HCEC 1CT (cell line): ENCODE measurements around the gene NEDD4.
A peak's percentile ranks its signal among the peaks of the same experiment; 100 is the strongest.
"Not testable (repeated sequence)": the region's sequence is repeated elsewhere in the genome, so short reads cannot be mapped to it uniquely, and the experiment has no call there.

Experiments used
- DNase-seq: peaks from one replicate; pipeline ENCODE4 v3.0.0-alpha.2; 2017

Gene NEDD4

DNA sequence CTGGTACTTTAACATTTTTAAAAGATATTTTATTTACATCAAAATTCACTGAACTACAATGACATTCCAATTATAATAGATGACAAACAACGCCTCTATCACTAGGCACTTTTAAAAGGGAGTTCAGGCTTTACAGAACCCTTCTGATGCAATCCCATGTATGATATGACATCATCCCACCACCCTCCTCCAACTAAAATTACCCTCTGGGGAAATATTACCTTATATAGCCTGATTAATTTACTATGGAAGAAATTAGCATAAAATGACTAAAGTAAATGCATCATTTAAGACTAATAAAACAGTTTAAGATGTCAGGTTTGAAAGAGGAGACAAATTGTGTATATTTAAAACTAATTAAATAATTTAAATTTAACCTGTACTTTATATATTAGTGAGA lies 10.4 kb upstream of the NEDD4 start:
- not testable (repeated sequence) for DNase-seq

DNA sequence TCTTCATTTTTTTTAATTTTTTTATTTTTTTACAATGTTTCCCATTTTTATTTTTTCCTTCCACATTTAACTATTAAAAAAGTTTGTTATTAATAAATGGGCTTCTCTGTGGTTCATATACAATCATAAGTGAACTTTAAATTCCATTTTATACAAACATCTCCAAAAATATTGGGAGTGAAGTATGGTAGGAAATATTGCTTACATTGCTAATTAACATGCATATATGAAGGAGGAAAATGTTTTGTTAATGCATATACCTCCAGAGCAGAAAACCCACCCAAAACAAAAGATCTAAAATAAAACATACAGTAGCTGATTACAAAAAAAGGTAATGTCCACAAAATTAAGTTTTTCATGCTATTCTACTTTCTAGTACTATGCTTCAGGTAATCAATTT lies 9.9 kb upstream of the NEDD4 start:
- DNase-seq: not testable (repeated sequence)

DNA sequence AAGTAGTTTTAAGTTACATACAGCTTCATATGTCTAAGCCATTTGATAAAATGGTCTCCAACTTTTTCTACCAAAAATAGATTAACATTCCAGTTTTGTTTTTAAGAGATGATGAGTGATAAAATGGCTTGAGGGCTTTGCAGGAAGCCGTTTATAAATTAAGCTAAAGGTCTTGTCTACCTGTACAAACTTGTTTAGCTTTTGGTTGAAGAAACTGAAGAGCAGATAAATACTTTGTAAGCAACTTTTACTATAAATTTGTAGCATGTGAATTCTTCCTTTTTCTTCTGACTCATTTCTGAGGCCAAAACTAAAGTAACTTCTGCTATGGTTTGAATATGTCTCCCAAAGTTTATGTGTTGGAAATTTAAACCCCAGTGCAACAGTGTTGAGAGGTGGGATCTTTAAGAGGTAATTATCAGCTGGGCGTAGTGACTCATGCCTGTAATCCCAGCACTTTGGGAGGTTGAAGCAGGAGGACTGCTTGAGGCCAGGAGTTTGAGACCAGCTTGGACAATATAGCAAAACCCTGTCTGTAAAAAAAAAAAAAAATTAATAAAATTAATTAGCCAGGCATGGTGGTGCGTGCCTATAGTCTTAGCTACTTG lies 8.2 kb upstream of the NEDD4 start:
- no peak for DNase-seq

DNA sequence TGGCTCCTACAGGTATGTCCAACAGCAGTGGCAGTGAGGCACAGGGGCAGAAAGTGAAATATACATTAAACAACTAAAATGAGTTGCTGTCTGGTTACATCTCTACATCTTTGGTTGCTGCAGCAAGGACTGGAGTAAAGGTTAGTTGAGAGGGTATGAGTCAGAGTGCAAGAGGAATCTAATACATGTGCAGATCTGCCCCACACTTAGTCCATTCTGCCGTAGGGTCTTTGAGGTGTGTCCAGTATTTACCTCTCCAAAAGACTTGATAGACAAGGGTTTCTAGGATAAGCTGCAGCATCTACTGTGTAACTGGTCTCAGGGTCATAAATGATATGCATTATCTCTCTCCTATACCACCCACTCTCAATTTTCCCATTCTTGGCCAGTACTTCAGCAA lies 6.2 kb upstream of the NEDD4 start:
- no peak for DNase-seq

DNA sequence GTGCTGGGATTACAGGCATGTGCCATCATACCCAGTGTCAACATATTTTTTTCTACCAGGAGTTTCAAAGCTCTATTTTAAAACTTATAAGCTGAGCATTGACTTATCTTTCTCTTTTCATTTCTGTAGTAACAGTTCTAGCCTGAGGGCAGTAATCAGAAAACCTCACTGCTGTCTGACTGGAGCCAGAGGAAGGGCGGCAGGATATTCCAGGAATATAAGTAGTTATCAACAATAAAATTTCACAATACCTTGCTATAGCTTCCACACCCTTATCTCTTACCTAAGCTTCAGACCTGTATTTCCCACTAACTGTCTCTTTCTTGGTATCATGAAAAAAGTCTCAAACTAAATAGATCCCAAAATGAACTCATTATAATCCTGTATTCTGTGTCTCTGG lies 5.1 kb upstream of the NEDD4 start:
- no peak for DNase-seq

DNA sequence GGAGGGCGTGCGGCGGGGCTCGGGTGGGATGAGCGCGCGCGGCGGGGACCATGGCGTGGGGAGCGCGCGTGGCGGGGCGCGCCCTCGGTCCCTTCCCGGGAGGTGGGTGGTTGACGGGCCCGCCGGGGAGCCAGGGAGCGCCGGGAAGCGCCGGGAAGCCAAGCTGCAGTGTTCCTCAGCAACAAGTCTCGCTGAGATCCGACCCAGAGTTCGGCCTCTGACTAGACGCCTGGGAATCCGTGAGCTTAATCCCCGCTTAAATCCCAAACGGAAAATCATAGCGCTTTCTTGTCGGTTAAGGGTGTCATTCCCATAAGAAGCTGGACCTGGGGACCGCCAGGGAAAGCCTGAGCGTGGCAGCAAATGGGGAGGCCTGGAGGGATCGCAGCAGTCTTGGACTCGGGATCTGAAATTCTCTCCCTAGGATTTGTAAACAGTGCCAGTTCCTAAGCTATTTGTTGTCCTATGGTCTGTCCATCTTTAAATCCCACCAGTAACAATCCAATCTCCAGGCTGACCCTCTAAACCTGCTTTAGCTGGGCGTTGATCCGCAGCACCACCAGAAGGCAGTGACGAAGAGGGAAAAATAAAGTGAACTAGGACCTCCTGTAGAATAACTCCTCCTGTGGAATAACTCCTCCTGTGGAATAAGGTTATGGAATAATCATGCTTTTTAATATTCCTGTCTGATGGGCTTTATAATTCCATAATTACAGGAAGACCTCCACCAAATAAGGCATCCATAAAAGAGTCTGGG lies 570 bp upstream of the NEDD4 start:
- DNase-seq: peak; percentile 70

DNA sequence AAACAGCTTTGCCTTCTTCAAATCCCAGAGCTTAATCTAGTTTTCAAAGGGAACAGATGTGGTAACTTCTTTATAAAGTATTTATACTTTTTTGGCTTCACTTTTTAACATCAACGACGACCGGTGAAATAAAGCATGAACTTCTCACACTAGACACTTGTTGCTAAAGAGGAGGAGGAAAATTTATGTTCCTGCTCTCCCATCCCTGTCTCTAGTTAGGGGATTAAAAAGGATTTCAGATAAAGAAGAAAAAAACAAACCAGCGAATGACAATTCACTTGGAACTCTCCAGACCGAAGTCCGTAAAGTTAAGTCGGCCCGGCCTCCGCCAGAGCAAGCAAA lies 672 bp downstream of the NEDD4 start:
- no peak for DNase-seq

DNA sequence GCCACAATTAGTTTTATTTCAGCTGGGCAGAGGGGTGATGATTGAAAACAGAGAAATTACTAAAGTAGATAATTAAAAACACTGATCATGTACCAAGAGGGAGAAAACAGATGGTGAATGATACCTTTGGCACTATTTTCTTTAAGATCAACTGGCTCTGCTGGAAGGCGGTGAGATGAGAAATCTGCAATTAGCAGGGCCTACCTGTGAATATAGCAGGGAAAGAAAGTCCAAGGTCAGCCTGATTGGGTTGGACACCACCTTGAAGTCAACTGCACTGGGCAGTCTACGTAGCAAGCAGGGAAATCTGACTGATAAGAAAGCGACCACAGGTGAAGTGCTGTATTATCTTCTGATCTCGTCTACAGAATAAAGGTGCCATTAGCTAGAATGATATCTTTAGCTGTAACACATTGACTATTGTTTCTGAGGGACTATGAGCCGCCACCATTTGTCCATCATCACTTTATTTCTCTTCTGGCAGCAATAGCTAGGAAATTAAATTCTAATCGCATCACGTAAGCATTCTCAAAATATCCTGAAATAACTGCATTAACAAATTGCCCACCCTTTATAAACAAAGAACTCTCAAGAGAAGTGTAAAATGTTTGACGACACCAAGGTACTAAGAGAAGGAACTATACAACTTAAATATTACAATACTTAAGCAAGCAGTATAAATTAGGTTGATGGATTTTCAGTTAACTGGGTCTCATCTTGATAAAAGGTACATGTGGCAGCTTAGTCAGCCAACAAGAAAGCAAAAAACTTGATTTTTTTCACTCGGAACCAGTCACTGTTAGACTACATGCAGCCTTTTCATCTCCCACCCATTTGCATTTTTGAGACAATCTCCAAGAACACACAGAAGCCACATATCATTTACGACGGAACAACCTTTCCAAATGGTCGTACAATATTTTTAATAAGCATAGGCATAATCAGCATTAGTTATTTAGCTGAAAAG lies 1.3 kb downstream of the NEDD4 start:
- no peak for DNase-seq

DNA sequence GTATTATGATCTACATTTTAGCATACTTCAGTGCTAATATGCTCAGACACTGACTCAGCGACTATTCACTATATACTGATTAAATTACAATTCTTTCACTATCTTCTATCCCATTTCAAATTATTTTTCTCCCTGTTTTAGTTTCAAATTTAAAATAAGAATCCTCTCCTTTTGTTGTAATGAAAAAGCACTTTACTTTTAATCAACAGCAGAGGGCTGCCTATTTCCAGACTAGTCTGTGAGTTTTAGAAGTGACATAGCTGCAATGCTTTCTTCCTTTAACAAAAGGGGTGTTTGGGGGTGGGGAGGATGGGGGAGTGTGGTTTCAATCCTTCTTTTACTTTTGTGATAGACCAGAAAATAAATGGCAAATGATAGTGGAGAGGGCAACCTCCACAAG lies 2.4 kb downstream of the NEDD4 start:
- no peak for DNase-seq

DNA sequence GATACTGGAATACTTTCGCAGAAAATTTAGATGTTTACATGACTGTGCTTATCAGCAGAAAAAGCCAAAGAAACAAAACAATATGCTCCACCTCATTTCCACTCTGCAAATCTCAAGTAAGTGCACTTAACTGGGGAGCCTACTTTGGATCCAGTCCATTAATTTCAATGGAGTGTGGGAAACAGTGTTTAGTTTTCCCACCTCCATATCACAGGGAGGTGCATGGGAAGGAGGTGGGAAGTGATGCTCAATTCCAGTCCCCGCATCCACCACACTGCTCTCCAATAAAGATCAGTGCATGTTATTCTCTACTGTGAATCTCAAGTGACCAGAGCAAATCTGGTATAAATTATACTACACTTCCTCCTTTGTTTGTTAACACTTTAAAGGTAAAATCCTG lies 2.9 kb downstream of the NEDD4 start:
- DNase-seq: no peak

DNA sequence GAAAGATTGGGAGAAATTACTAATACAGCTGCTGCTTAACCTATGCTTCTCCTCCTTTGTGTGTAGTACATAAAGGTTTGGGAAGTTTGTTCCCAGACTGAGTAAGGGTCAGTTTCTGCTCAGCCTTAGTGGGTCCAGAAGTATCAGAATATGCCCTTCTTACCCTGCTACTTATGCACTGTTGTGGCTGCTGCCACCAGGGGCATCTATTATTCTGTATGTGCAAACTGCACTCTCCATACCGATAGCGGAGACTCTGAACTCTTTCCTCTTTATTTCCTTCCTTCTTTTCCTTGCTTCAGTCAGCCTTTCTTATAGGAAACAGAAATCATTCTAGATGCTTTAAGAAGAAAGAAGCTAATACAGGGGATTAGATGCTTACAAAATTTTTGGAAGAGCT lies 4.0 kb downstream of the NEDD4 start:
- no peak for DNase-seq

DNA sequence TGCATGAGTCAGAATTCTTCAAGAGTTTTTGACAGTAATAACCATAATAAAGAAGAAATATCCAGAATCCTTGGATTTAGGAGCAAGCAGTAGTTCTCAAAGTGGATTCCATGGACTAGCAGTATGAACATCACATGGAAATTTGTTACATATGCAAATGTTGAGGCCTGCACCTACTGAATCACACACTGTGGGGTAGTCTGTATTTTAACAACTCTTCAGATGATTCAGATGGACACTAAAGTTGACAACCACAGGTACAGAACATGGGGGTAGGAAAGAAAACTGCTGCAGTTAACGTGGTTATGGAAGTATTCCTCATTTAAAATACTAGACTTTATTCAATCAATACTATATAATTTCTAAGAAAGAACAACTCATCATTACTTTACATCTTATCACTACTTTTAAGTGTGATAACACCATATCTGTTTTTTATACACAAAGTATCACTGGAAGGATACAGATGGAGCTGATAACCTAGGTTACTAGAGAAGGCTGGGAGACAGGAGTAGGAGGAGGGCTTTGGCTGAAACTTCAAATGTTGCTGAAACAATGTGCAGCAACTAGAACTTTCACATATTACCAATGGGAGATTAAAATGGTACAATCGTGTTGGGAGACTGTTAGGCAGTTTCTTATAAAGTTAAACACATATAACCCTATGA lies 11.7 kb downstream of the NEDD4 start:
- DNase-seq: no peak

DNA sequence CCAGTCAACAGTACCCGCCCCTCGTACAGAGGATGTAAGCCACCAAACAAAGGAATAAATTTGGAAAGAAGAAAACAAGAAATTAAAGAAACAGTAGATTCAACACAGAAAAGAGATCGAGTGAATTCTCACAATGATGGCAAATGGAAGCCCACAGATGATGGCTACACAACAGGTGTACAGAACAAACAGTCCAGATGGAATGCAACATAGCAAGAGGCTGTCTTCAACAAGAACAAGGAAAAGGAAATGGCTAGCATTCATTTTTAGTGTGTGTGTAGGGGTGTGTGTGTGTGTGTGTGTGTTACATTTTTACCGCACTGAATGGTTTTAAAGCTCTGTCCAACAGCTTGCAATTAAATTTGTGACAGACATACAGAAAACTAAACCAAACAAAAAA lies 12.9 kb downstream of the NEDD4 start:
- DNase-seq: no peak

DNA sequence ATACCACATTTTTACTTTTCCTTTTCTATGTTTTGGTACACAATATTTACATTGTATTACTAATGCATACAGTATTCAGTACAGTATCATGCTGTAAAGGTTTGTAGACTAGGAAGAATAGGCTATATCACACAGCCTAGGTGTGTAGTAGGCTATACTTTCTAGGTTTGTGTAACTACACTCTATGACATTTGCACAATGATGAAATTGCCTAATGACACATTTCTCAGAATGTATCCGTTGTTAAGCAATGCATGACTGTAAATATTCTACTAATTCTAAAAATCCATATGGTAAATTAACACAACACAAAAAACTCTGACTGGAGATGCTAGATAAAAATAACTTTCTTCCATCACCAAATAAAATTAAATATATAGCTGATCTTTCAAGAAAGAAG lies 16.2 kb downstream of the NEDD4 start:
- no peak for DNase-seq

DNA sequence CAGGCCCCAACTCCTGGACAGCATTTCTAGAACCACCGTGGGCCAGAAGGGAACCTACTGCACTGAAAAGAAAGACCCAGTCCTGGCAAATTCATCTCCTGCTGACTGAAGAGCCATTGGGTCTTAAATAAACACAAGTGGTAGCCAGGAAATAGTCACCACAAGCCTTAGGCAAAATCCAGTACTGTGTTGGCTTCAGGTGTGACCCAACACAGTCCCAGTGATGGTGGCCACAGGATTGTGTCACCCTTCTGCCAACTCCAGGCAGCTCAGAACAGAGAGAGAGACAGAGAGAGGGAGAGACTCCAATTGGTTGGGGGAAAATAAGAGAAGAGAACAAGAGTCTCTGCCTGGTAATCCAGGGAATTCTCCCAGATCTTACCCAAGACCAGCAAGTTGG lies 23.1 kb downstream of the NEDD4 start:
- no peak for DNase-seq

DNA sequence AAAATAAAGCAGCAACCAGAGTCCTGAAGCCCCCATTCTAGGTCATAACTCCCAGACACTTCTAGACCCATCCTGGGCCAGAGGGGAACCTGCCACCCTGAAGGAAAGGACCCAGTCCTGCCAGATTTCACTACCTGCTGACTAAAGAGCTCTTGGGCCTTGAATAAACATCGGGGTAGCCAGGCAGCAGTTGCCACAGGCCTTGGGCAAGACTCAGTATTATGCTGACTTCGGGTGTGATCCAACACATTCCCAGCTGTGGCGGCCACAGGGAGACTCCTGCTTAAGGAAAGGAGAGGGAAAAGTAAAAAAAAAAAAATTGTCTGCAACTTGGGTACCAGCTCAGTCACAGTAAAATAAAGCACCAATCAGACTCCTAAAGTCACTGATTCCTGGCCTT lies 23.8 kb downstream of the NEDD4 start:
- DNase-seq: no peak

DNA sequence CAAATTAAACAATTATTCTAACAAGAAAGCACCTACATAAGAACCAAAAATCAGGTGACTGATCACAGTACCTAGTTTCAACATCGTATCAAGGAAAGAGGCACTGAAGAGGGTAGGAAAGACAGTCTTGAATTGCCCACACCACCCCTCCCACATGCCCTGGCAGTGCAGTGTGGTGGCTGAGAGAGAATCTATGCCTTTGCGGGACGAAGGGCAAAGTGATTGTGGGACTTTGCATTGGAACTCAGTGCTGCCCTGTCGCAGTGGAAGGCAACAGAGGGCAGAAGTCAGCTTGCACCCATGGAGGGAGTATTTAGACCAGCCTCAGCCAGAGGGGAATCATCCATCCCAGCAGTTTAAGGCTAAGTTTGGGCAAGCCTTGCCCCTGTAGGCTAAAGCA lies 24.5 kb downstream of the NEDD4 start:
- DNase-seq: no peak

DNA sequence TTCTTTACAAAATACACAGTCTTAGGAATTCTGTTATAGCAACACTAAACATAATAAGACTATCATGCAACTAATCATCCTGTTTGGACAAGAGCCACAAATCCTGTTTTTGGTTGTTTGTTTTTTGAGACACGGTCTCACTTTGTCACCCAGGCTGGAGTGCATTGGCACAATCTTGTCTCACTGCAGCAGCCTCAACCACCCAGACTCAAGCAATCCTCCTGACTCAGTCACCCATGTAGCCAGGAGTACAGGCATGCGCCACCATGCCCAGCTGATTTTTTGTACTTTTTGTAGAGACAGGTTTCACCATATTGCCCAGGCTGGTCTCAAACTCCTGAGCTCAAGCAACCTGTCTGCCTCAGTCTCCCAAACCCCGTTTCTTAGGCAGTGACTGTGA lies 28.3 kb downstream of the NEDD4 start:
- no peak for DNase-seq

DNA sequence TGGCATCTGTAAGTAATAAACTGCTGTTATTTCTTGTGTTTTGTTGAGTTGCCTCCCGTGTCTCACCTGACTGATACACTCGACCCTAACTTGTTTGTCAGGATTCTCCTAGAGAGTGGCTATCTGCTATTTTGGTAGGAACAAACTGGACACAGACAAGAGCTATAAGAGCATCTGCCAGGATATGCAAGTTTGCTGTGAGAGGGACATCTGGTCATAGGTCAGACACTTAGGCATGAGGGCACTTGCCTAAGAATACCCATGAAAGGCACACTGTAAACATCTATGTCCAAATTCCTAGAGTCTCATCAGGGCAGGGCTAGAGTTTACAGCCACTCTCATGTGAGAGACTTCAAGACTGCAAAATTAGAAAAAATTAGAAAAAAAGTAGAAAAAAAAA lies 32.5 kb downstream of the NEDD4 start:
- DNase-seq: no peak

DNA sequence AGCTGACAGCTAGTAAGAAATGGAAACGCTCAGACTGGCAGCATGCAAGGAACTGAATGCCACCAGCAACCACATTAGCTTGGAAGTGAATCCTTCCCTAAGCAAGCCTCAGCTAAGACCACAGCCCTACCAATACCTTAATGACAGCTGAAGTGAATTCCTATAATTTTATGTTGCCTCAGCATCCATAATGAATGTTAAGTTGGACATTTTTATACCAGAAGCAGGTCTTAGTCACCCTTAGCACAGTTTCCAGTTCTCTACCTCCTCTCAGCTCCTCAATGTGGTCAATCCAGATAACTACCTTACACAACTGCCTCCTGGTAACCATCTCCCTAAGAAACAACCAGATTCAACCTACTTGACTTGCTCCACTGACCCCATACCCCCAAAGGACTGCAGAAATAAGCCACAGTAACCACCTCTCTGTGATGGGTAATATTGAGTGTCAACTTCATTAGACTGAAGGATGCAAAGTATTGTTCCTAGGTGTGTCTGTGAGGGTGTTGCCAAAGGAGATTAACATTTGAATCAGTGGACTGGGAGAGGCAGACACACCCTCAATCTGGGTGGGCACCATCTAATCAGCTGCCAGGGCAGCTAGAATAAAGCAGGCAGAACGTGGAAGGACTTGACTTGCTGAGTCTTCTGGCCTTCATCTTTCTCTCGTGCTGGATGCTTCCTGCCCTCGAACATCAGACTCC lies 33.5 kb downstream of the NEDD4 start:
- DNase-seq: no peak

DNA sequence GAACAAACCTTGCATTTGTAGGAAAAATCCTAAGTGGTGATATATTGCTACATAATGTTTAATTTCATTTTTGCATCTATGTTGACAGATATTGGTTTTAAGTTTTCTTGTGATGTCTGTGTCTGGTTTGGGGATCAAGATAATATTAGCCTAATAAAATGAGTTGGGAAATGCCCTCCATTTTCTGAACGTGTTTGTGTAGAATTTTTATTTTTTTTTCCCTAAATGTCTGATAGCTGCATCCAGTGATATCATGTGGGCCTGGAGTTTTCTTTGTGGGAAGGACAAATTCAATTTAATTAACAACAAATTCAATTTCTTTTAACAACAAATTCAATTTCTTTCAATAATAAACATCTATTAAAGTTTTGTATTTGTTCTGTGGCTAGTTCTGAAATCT lies 35.1 kb downstream of the NEDD4 start:
- no peak for DNase-seq

DNA sequence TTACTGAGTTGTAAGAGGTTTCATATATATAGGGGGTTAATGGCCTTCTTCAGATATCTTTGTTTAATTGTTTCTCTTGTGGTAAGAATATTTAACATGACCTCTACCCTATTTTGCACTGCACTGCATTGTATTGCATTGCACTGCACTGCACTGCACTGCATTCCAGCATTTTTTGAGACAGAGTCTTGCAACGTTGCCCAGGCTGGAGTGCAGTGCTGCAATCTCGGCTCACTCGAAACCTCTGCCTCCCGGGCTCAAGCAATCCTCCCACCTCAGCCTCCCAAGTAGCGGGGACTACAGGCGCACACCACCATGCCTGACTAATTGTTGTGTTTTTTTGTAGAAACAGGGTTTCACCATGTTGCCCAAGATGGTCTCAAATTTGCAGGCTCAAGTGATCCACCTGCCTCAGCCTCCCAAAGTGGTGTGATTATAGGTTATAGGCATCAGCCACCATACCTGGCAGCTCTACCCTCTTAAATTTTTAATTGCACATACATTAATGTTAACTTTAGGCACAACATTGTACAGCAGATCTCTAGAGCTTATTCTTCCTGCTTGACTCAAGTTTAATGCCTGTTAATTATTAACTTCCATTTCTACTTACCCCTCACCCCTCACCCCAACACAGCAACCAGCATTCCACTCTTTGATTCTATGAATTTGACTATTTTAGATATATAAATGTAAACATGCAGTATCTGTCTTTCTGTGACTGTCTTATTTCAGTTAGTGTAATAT lies 38.4 kb downstream of the NEDD4 start:
- DNase-seq: no peak
